NCI-H1436 (cell line): ENCODE measurements around the gene MRPS23.

ENCODE experiments used
- DNase-seq: peaks from one replicate; lab custom pipeline; 2025; lab: John Stamatoyannopoulos, UW

MRPS23 gene

DNA sequence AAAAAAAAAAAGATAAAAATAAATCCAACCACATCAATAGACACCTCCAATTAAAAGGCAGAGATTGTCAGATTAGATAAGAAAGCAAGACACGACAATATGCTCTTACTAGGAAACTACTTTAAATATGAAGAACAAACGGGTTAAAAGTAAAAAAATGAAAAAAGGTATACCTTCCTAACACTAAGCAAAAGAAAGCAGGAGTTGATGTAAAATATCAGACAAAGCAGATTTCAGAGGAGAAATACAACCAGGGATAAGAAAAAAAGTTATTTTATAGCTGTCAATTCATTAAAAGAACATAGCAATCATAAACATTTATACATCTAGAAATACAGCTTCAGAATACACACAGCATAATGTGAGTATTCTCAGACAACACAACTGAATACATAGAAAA, 55.0 kb downstream of the MRPS23 start:
- no peak for DNase-seq

- no peak for DNase-seq
Observed at GRCh38 chr17:57788725-57789124, 61.1 kb downstream of the MRPS23 start.

- no peak for DNase-seq
Observed at GRCh38 chr17:57785022-57785421, 64.8 kb downstream of the MRPS23 start.
